Tibial nerve (tissue), 4 donors: ENCODE data around the gene MYO1H. TPM values are rescaled to one million over a fixed set of nuclear protein-coding genes. Genes with fewer than 3 reads are reported as not detected.
"Not testable (repeated sequence)": the region's sequence is repeated elsewhere in the genome, so short reads cannot be mapped to it uniquely, and the experiment has no call there.

ENCODE experiments used
- DNase-seq, 2 donors: peaks; one replicate each; pipeline ENCODE4 v3.0.0-alpha.2; 2019; ENCODE audit warnings: low spot score in 2 of 2
- H3K27ac ChIP-seq, 4 donors: fragments of 200-600 bp; sonication (generic) in 3 of 4; one replicate each; pipeline ENCODE4 v1.5.1; 2017 to 2019; ENCODE audit warnings: mild to moderate bottlenecking in 1 of 4
- H3K27me3 ChIP-seq, 2 donors: fragments of 200-600 bp; sonication (generic) in 1 of 2; one replicate each; pipeline versions ENCODE4 v1.5.1 to v1.6.0; 2017 to 2019
- H3K36me3 ChIP-seq, 3 donors: fragments of 200-600 bp; sonication (generic); one replicate each; pipeline ENCODE4 v1.5.1; 2018 to 2019
- H3K4me1 ChIP-seq, 4 donors: fragments of 200-600 bp; sonication (generic) in 3 of 4; one replicate each; pipeline ENCODE4 v1.5.1; 2017 to 2019
- H3K4me3 ChIP-seq, 4 donors: fragments of 200-600 bp; sonication (generic) in 3 of 4; one replicate each; pipeline ENCODE4 v1.5.1; 2017 to 2019; ENCODE audit warnings: mild to moderate bottlenecking in 1 of 4, moderate library complexity in 1 of 4
- H3K9me3 ChIP-seq, 4 donors: fragments of 200-600 bp; sonication (generic) in 3 of 4; one replicate each; pipeline ENCODE4 v1.5.1; 2017 to 2019
- EP300 ChIP-seq, 2 donors: sonication (generic); formaldehyde crosslinking; IDR thresholded peaks; one replicate each; pipeline ENCODE4 v1.6.1; 2017; ENCODE audit warnings: antibody characterized with exemption in 2 of 2, mild to moderate bottlenecking in 1 of 2
- POLR2A ChIP-seq, 2 donors: fragments of 450-650 bp; IDR thresholded peaks; one replicate each; pipeline ENCODE4 v1.6.1; 2017; ENCODE audit warnings: antibody characterized with exemption in 2 of 2, mild to moderate bottlenecking in 2 of 2, moderate library complexity in 2 of 2
- WGBS, 2 donors: methylation state at CpG; one replicate each; pipeline ENCODE4 v1.1.5; 2018; 5-methylcytosine and 5-hydroxymethylcytosine counted together
- total RNA-seq, 4 donors: library from RNA; depleted of rRNA; stranded (reverse); fragments of >200 nt; gene quantifications; one replicate each; pipeline ENCODE4 v1.1.0, GENCODE V29; 2016
- TF ChIP-seq, protein P1 (sequence below), 5 experiments: fragments of 200-600 bp in 3 of 5; fragments of 450-650 bp in 2 of 5; sonication (generic) in 3 of 5; IDR thresholded peaks; one replicate each; pipeline ENCODE4 v1.5.1; 2016 to 2019; ENCODE audit warnings: antibody characterized with exemption in 5 of 5, mild to moderate bottlenecking in 3 of 5, moderate library complexity in 2 of 5

MYO1H gene
- total RNA-seq, 4 donors from 2014 or later: 0.20 TPM; not detected in 3

GRCh38 chr12:109473006-109473405, 125.3 kb downstream of the MYO1H start:
- WGBS, 2 donors: 88 to 89% methylated on average over 3 of the region's 3 CpGs
- Histone ChIP-seq H3K4me1 (peaks cover 0 to 82% (median 17%) of the 10 kb centered on the region in 4 donors), H3K4me3 (no peak overlapping the region), H3K36me3 (peaks cover 0 to 32% (median 6%) of the 10 kb centered on the region in 3 donors), H3K27ac (no peak overlapping the region), H3K27me3 (no peaks in the 10 kb centered on the region), H3K9me3 (no peaks in the 10 kb centered on the region)
- no peak for DNase-seq
- TF ChIP-seq POLR2A (IDR thresholded peaks at IDR 0.05) (no peak), EP300 (IDR thresholded peaks at IDR 0.05) (no peak)
- TF ChIP-seq, protein P1, sequence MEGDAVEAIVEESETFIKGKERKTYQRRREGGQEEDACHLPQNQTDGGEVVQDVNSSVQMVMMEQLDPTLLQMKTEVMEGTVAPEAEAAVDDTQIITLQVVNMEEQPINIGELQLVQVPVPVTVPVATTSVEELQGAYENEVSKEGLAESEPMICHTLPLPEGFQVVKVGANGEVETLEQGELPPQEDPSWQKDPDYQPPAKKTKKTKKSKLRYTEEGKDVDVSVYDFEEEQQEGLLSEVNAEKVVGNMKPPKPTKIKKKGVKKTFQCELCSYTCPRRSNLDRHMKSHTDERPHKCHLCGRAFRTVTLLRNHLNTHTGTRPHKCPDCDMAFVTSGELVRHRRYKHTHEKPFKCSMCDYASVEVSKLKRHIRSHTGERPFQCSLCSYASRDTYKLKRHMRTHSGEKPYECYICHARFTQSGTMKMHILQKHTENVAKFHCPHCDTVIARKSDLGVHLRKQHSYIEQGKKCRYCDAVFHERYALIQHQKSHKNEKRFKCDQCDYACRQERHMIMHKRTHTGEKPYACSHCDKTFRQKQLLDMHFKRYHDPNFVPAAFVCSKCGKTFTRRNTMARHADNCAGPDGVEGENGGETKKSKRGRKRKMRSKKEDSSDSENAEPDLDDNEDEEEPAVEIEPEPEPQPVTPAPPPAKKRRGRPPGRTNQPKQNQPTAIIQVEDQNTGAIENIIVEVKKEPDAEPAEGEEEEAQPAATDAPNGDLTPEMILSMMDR (IDR thresholded peaks at IDR 0.05): no peak

DNA sequence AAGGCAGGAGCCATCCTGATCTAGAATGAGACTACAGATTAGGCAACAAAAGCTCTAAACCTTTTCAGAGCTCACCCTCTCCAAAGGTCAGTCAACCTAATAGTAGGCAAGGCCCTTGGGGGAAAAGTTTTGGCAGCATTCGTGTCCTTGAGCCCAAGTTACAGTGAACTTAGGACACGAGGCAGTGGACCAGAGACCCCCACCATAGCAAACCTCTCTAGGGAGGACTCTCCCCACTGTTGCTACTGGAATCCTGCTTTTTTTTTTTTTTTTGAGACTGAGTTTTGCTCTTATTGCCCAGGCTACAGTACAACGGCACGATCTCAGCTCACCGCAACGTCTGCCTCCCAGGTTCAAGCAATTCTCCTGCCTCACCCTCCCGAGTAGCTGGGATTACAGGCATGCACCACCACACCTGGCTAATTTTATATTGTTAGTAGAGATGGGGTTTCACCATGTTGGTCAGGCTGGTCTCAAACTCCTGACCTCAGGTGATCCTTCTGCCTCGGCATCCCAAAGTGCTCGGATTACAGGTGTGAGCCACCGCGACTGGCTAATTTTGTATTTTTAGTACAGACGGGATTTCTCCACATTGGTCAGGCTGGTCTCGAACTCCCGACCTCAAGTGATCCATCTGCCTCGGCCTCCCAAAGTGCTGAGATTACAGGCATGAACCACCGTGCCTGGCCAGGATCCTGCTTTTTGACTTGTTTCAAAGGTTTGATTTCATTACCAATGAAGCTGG, 126.0 kb downstream of the MYO1H start:
- 86 to 88% methylated on average over 16 of the region's 16 CpGs for WGBS, 2 donors
- H3K4me3 ChIP-seq, H3K27ac ChIP-seq, H3K27me3 ChIP-seq, DNase-seq, H3K9me3 ChIP-seq: not testable (repeated sequence)
- peaks cover 3 to 84% (median 22%) of the 10 kb centered on the region in 4 donors for H3K4me1 ChIP-seq
- peaks cover 0 to 25% (median 6%) of the 10 kb centered on the region in 3 donors for H3K36me3 ChIP-seq

GRCh38 chr12:109475121-109475520, 127.4 kb downstream of the MYO1H start:
- no peak for DNase-seq
- TF ChIP-seq, protein P1 (IDR thresholded peaks at IDR 0.05): no peak
- TF ChIP-seq EP300 (IDR thresholded peaks at IDR 0.05) (no peak), POLR2A (IDR thresholded peaks at IDR 0.05) (no peak)
- Histone ChIP-seq H3K27me3 (no peaks in the 10 kb centered on the region), H3K4me1 (peaks cover 5 to 86% (median 29%) of the 10 kb centered on the region in 4 donors), H3K36me3 (peaks cover 0 to 13% (median 0%) of the 10 kb centered on the region in 3 donors), H3K4me3 (no peak overlapping the region), H3K27ac (peak overlapping the region in 1 of 4 donors; percentile 98), H3K9me3 (no peaks in the 10 kb centered on the region)
- WGBS, 2 donors: 85 to 87% methylated on average over 7 of the region's 7 CpGs

- H3K4me1 ChIP-seq: peaks cover 5 to 76% (median 29%) of the 10 kb centered on the region in 4 donors
- peak overlapping the region; percentile 91 to 98 (median 96) for H3K27ac ChIP-seq
- TF ChIP-seq POLR2A (IDR thresholded peaks at IDR 0.05): no peak
- TF ChIP-seq, protein P1 (IDR thresholded peaks at IDR 0.05): no peak
- no peak for TF ChIP-seq EP300 (IDR thresholded peaks at IDR 0.05)
- 15 to 17% methylated on average over 19 of the region's 19 CpGs for WGBS, 2 donors
- DNase-seq: no peak
- peak overlapping the region; percentile 68 to 95 (median 92) for H3K4me3 ChIP-seq
- no peaks in the 10 kb centered on the region for H3K9me3 ChIP-seq
- H3K36me3 ChIP-seq: peaks cover 0 to 3% (median 0%) of the 10 kb centered on the region in 3 donors
- H3K27me3 ChIP-seq: no peaks in the 10 kb centered on the region
These were observed 128.5 kb downstream of the MYO1H start for GRCh38 chr12:109475993-109476806.

DNA sequence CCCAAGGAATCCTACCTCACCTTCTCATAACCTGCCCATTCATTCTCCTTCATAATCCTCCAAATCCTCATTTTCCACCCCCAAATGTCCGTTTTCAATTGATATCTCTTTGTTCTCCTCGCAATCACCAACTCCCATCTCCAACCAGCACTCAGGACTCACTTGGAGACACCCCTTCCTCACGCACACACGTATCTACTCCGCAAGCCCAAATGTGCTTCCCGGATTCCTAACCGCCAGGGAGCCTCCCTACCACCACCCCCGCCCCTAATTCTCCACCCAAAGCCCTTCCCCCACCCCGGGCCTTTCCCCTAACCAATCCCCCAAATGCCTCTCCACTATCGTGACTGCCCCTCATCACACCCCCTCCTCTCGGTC, 129.1 kb downstream of the MYO1H start:
- TF ChIP-seq EP300 (IDR thresholded peaks at IDR 0.05) (no peak), POLR2A (IDR thresholded peaks at IDR 0.05) (no peak)
- peaks cover 0 to 3% (median 0%) of the 10 kb centered on the region in 3 donors for H3K36me3 ChIP-seq
- DNase-seq: no peak
- no peaks in the 10 kb centered on the region for H3K27me3 ChIP-seq
- peaks cover 5 to 71% (median 29%) of the 10 kb centered on the region in 4 donors for H3K4me1 ChIP-seq
- peak overlapping the region; percentile 91 to 98 (median 96) for H3K27ac ChIP-seq
- no peaks in the 10 kb centered on the region for H3K9me3 ChIP-seq
- 0 to 1% methylated on average over 11 of the region's 11 CpGs for WGBS, 2 donors
- peak overlapping the region; percentile 68 to 95 (median 92) for H3K4me3 ChIP-seq
